Mammary epithelial cell (primary cell): Measurements from ENCODE around the gene ADGRG7.

ENCODE experiments used
- EZH2 ChIP-seq: IDR thresholded peaks from 2 replicates; pipeline ENCODE4 v1.6.1; 2012; ENCODE audit warnings: low read length, inconsistent platforms, borderline replicate concordance
- TF ChIP-seq, protein P1 (sequence below), 2 donors: IDR thresholded peaks in 1 of 2; conservative IDR thresholded peaks in 1 of 2; 2 replicates each; pipeline ENCODE4 v1.5.1; 2011 to 2012; ENCODE audit warnings: inconsistent platforms in 2 of 2, low read length in 2 of 2, mild to moderate bottlenecking in 2 of 2, control low read depth in 1 of 2, low read depth in 1 of 2; ENCODE audit not compliant: insufficient read depth in 1 of 2; ENCODE audit errors: extremely low read depth in 1 of 2

GRCh38 chr3:100611221-100611620 is 1.8 kb downstream of the ADGRG7 start:
- TF ChIP-seq EZH2: no peak
- TF ChIP-seq, protein P1, sequence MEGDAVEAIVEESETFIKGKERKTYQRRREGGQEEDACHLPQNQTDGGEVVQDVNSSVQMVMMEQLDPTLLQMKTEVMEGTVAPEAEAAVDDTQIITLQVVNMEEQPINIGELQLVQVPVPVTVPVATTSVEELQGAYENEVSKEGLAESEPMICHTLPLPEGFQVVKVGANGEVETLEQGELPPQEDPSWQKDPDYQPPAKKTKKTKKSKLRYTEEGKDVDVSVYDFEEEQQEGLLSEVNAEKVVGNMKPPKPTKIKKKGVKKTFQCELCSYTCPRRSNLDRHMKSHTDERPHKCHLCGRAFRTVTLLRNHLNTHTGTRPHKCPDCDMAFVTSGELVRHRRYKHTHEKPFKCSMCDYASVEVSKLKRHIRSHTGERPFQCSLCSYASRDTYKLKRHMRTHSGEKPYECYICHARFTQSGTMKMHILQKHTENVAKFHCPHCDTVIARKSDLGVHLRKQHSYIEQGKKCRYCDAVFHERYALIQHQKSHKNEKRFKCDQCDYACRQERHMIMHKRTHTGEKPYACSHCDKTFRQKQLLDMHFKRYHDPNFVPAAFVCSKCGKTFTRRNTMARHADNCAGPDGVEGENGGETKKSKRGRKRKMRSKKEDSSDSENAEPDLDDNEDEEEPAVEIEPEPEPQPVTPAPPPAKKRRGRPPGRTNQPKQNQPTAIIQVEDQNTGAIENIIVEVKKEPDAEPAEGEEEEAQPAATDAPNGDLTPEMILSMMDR (conservative IDR thresholded peaks at IDR 0.05 in 1 of 2, IDR thresholded peaks at IDR 0.05 in 1 of 2; ENCODE audit: extremely low read depth in 1 of 2, insufficient read depth in 1 of 2, low read depth in 1 of 2, low read length in 2 of 2): no peak
